GM19372 (cell line): ENCODE results near the gene TAS2R41.

Source experiments
- ATAC-seq: cut with Tn5 transposase; IDR thresholded peaks from one replicate; pipeline ENCODE4 v1.9.1; 2021; ENCODE audit warnings: mild to moderate bottlenecking, low read depth, moderate library complexity; ENCODE audit not compliant: unreplicated experiment

Gene TAS2R41

GRCh38 chr7:143477501-143478150 lies at the start of gene TAS2R41:
Gene TAS2R41, plus strand, starts transcription at chr7:143477873. Its CDS starts 0 bp downstream, at chr7:143477873.
- no peak for ATAC-seq

DNA sequence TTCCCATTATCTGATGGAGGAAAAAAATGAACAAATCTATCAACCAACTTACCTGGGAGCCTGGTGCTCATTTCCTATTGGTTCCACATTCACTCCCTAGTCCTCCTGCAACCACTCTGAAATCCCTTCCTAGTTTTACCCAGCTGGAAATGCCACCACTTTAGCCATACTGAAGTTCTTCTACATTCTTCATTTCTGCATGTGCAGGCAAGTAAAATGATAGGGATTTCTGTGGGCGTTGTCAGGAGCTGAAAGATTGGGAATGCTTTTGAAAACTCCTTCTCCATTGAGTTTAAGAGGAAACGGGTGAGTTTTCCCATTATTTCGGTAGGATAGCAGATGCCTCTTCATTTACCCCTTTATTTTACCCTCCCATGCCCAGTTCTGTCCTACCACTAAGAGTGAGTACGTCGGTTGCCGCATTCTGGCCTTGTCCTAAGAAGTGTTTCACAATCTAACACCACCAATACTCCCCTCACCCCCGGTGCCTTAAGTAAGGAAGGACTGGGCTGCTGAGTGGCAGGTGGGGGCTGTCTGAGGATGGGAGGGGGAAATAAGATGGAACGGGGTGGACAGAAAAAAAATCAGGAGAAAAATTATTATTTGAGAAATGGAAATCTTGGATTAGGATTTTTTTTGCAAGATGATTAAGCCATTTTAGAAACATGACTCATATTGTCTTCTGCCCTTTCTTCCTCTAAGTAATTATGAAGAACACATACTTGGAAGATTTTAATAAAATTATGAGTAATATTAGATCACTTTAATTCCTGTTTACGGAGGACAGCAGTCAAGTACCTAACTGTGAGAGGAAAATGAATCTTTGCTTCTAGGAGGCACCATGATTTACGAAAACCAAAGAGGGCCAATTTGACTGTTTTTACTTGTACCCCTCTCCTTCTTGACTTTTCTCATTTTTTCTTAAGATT lies 47.6 kb upstream of the TAS2R41 start:
- no peak for ATAC-seq

GRCh38 chr7:143431109-143431508 lies 46.6 kb upstream of the TAS2R41 start:
- ATAC-seq, result no peak

DNA sequence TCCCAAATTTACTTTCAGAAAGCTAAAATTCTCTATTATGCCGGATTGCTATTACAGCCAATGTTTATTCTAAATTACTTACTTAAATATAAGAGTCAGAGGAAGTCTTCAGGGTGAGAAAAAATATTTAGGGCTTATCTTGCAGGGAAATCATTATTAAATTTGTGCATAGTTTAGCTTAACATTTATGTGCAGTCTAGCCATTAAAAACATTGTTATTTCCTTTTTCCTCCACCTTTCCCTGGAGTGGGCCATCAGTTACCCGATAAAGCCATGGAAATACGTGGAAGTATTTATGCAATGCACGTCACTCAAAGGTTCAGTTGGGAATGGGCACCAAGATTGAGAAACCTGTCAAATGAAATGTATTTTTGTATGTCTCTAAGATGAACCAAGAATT lies 43.9 kb upstream of the TAS2R41 start:
- no peak for ATAC-seq

DNA sequence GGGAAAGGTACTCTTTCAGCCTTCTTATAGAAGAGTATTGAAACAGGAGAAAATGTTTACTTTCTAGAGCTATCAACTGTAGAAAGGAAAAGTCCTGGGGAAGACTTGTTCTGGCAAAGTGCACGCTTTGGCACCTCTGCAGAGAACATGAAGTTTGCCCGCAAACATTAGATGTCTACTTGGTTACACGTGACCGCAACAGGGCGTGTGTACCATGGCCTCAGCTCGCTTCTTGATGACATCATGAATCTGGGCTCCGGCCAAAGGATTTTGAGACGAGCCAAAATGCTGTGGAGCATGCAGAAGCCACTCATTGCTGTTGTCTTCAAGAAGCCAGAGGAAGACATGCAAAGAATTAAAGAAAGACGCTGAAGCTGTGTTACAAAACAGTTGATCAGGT lies 43.0 kb upstream of the TAS2R41 start:
- ATAC-seq, result no peak

DNA sequence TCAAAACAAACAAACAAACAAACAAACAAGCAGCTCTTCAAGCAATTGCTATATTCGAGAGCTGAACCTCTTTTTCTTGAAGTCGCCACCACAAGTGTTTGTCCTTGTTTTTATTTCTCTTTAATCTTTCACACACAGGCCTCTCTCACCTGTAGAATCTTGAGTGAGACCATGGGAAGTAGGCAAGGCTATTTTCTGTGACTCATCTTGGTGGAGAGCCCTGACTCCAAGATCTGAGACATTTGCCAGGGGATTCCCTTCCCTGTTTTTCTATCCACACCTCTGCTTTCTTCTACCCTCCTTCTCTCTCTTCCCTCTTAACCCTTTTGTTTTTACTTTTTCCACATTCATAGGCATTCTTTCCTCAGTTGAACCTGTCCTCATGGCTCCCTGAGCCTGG lies 42.4 kb upstream of the TAS2R41 start:
- no peak for ATAC-seq

DNA sequence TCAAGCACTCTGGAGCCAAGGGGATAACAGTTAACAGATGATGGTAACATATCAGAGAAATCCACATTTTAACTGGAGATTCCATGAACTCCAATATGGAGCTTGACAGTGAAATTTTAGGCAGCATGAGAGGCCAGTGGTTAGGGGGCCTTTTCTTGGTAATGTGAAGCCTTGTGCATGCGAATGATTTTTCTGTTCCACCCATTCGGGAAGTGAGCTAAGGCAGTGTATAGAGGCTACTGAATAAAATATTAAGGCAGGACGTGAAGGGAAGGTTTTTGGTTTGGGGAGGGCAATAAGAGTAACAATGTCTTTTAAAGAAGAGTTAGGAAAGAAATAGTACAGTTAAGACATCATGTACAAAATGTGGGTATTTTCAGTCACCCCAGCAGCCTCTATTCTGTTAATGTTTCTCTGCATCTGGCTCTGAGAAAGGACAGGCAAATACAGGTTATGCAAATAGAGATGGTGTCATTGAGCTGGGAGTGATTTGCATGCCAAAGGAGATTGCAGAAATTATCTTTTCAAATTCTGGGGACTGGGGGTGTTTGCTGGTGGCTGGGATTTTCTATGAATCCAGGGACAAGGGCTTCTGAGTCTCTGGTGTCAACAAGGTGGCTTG lies 41.2 kb upstream of the TAS2R41 start:
- ATAC-seq, result peak; percentile 47

- ATAC-seq, result no peak
These were observed 40.1 kb upstream of the TAS2R41 start for GRCh38 chr7:143437578-143437977.

DNA sequence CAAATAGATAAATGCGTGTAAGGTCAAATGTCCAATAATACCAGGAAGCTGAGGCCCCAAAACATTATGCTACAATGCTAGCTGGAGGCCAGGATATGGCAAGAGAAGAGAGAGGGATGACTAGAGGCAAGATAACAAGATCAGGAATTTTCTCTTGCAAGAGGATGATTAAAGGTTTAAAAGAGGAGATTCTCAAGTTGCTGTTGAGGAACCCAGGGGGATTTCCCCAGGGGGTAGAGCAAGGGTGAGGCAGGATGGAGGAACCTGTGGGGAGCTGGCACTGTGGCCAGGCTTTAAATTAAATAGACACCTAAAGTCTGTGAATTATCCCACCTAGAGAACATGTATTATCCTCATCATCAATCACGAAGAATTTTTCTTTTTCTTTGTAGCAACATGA lies 37.8 kb upstream of the TAS2R41 start:
- ATAC-seq, result no peak

- ATAC-seq, result no peak
These were observed 34.5 kb upstream of the TAS2R41 start, which contains the start of gene TAS2R60 for GRCh38 chr7:143443153-143443552. Gene TAS2R60, plus strand, starts transcription at chr7:143443453. Its CDS starts 0 bp downstream, at chr7:143443453.

- no peak for ATAC-seq
These were observed 33.5 kb upstream of the TAS2R41 start for GRCh38 chr7:143444063-143444782.

GRCh38 chr7:143444785-143445184 lies 32.9 kb upstream of the TAS2R41 start:
- no peak for ATAC-seq

DNA sequence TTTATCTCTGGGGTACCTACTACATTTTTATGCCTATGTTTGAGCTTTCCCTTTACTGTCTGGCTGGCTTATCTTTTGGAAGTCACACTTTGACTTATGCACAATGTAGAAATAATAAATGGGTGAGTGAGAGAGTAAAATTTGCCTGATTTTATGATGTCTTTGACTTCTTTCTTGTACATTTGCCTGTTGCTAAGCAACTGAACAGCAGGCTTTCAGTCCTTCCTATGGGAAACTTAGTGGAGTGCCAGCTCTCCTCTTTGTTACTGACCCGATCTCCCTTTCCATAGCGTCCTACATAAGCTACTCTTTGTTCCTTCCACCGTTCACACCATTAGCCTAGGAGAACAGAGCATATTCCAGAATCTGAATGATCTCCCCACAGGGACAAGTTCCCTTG lies 30.2 kb upstream of the TAS2R41 start:
- no peak for ATAC-seq

- no peak for ATAC-seq
These were observed 29.2 kb upstream of the TAS2R41 start for GRCh38 chr7:143448429-143448828.

DNA sequence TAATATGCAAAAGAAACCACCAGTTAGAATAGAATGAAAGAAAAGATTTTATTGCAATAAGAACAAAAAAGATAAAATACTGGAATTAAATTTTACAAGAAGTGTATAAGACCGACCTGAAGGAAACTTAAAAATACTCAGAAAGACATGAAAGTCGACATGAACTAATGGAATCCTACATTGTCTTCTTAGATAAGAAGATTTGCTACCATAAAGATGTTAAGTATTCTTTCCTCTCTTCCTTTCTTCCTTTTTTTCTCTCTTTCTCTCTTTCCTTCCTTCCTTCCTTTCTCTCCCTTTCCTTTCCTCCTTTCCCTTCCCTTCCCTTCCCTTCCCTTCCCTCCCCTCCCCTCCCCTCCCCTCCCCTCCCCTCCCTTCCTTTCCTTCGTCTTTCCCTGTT lies 27.9 kb upstream of the TAS2R41 start:
- no peak for ATAC-seq

- no peak for ATAC-seq
These were observed 26.6 kb upstream of the TAS2R41 start for GRCh38 chr7:143451122-143451521.

GRCh38 chr7:143451746-143452145 lies 25.9 kb upstream of the TAS2R41 start:
- ATAC-seq, result no peak

- ATAC-seq, result no peak
These were observed 25.2 kb upstream of the TAS2R41 start for GRCh38 chr7:143452495-143452894.

DNA sequence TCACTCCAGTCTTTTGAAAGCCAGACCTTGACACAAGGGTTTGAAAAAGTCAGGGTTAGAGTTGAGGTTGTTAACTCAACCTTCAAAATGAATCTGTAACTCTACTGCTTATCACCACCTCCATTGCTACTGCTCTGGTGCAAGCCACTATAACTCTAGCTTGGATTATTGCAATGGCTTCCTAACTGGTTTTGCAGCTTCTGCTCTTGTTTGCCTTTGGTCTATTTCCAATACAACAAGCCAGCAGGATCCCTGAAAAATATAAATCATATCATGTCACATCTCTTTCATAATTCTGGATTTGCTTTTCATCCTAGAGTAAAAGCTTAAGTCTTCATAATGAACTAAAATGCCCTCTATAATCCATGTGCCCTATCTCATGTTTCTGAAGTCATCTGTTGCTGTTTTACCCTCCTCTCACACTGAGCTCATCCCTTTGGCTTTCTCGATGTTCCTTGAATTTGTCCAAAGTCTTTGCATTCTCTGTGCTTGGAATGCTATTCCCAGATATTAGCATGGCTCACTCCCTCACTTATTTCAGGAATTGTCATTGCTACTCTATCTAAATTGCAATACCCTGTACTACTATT lies 23.5 kb upstream of the TAS2R41 start:
- no peak for ATAC-seq

GRCh38 chr7:143455491-143455890 lies 22.2 kb upstream of the TAS2R41 start:
- ATAC-seq, result no peak
